Measurements from ENCODE around the gene STYXL2.

DNA sequence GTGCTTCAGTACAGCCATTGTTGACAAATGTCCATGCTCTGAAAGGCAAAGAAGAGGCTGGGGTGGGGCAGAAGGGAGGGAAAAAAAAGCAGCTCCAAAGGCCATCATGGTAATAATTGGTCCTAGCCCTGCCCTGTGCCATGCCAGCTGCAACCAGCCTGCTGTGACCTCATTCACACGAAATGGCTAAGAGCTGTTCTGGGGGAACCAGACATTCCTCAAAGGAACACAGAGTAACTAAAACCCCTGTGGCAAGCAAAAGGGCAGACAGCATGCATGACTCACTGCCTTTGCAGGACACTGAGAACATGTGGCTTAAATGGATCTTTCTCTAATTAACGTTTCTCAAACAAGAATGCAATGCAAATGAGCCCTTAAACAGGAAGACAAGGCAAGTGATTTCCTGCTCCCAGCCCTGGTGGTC lies 42.3 kb downstream of the STYXL2 start:
- TF ChIP-seq, protein P1, sequence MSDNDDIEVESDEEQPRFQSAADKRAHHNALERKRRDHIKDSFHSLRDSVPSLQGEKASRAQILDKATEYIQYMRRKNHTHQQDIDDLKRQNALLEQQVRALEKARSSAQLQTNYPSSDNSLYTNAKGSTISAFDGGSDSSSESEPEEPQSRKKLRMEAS (IDR thresholded peaks at IDR 0.05), result no peak
- no peak for TF ChIP-seq RAD21 (IDR thresholded peaks at IDR 0.05; ENCODE audit: low read depth)
- TF ChIP-seq TAF1 (IDR thresholded peaks at IDR 0.05; ENCODE audit: low read depth), result no peak
- TF ChIP-seq, protein P2, sequence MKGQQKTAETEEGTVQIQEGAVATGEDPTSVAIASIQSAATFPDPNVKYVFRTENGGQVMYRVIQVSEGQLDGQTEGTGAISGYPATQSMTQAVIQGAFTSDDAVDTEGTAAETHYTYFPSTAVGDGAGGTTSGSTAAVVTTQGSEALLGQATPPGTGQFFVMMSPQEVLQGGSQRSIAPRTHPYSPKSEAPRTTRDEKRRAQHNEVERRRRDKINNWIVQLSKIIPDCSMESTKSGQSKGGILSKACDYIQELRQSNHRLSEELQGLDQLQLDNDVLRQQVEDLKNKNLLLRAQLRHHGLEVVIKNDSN (IDR thresholded peaks at IDR 0.05), result no peak
- TF ChIP-seq NFIC (IDR thresholded peaks at IDR 0.05), result no peak
